ENCODE results near the gene SP2.

DNA sequence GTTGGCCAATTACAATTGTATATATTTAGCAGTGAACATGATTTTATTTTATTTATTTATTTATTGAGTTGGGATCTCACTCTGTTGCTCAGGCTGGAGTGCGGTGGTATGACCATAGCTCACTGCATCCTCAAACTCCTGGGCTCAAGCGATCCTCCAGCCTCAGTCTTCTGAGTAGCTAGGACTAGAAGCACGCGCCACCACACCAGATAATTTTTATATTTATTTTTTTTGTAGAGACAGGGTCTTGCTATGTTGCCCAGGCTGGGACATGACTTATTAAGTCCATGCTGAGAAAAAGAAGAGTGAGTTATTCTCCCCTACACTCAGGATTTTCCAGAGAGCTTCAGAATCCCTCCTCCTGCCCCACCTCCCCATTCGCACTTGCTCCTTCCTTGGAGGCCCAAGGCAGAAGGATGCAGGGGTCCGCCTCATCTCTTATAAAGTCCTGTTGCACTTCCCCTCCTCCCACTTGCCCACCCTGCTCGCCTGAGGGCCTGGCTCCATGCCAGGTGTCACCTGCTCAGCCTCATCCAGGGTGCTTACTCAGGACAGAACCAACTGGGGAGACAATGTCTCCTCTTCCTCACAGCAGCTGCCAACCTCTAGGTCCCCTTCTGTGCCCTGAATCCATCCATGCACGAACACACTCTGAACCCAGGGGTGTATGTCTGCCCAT lies 16.1 kb upstream of the SP2 start:
- TF ChIP-seq, protein P1, sequence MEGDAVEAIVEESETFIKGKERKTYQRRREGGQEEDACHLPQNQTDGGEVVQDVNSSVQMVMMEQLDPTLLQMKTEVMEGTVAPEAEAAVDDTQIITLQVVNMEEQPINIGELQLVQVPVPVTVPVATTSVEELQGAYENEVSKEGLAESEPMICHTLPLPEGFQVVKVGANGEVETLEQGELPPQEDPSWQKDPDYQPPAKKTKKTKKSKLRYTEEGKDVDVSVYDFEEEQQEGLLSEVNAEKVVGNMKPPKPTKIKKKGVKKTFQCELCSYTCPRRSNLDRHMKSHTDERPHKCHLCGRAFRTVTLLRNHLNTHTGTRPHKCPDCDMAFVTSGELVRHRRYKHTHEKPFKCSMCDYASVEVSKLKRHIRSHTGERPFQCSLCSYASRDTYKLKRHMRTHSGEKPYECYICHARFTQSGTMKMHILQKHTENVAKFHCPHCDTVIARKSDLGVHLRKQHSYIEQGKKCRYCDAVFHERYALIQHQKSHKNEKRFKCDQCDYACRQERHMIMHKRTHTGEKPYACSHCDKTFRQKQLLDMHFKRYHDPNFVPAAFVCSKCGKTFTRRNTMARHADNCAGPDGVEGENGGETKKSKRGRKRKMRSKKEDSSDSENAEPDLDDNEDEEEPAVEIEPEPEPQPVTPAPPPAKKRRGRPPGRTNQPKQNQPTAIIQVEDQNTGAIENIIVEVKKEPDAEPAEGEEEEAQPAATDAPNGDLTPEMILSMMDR (IDR thresholded peaks at IDR 0.05; ENCODE audit: control extremely low read depth in 1 of 3, insufficient read depth in 1 of 3, low read depth in 1 of 3, low read length in 3 of 3) = no peak
- TF ChIP-seq NRF1 (IDR thresholded peaks at IDR 0.05; ENCODE audit: low read depth, low read length) (no peak), CREB1 (IDR thresholded peaks at IDR 0.05) (no peak), GABPA (IDR thresholded peaks at IDR 0.05; ENCODE audit: borderline replicate concordance, insufficient read depth, low read length) (no peak), RNF2 (IDR thresholded peaks at IDR 0.05; ENCODE audit: borderline replicate concordance, low read depth, low read length, missing control alignments, poor library complexity, severe bottlenecking) (no peak), RXRA (IDR thresholded peaks at IDR 0.05; ENCODE audit: insufficient read depth, low read depth, low read length) (no peak), POLR2AphosphoS5 (IDR thresholded peaks at IDR 0.05; ENCODE audit: low read depth, low read length) (no peak), SIN3A (conservative IDR thresholded peaks at IDR 0.05 in 1 of 2, IDR thresholded peaks at IDR 0.05 in 1 of 2; ENCODE audit: low read depth in 1 of 2, low read length in 2 of 2) (no peak), JUND (IDR thresholded peaks at IDR 0.05; ENCODE audit: low read length) (no peak), EZH2 (IDR thresholded peaks at IDR 0.05; ENCODE audit: low read depth, low read length, severe bottlenecking) (no peak), FOSL1 (IDR thresholded peaks at IDR 0.05; ENCODE audit: insufficient read depth, low read depth, low read length) (no peak)
